ENCODE measurements around the gene C8G.

The C8G gene

GRCh38 chr9:136921307-136921706 lies 23.7 kb upstream of the C8G start:
- DNase-seq = no peak

- DNase-seq = no peak
These were observed 23.3 kb upstream of the C8G start for GRCh38 chr9:136921718-136922117.

- no peak for DNase-seq
These were observed 22.5 kb upstream of the C8G start for GRCh38 chr9:136922540-136922939.

- no peak for DNase-seq
These were observed 21.2 kb upstream of the C8G start for GRCh38 chr9:136923881-136924280.

GRCh38 chr9:136925414-136926153 lies 19.5 kb upstream of the C8G start:
- DNase-seq = no peak

- no peak for DNase-seq
These were observed 18.8 kb upstream of the C8G start for GRCh38 chr9:136926154-136926704.

GRCh38 chr9:136926749-136927148 lies 18.3 kb upstream of the C8G start:
- DNase-seq = no peak

- no peak for DNase-seq
These were observed 17.4 kb upstream of the C8G start for GRCh38 chr9:136927343-136928271.

GRCh38 chr9:136928591-136928990 lies 16.5 kb upstream of the C8G start:
- DNase-seq = no peak

- DNase-seq = no peak
These were observed 15.0 kb upstream of the C8G start for GRCh38 chr9:136930014-136930413.

- DNase-seq = no peak
These were observed 13.4 kb upstream of the C8G start for GRCh38 chr9:136931611-136932130.

- DNase-seq = no peak
These were observed 10.8 kb upstream of the C8G start for GRCh38 chr9:136934277-136934676.

GRCh38 chr9:136935651-136936050 lies 9.4 kb upstream of the C8G start:
- no peak for DNase-seq

- DNase-seq = no peak
These were observed 8.3 kb upstream of the C8G start for GRCh38 chr9:136936645-136937170.

- DNase-seq = no peak
These were observed 7.6 kb upstream of the C8G start for GRCh38 chr9:136937186-136938001.

- DNase-seq = no peak
These were observed 5.5 kb upstream of the C8G start for GRCh38 chr9:136939431-136939995.

- DNase-seq = no peak
These were observed 5.0 kb upstream of the C8G start for GRCh38 chr9:136939996-136940525.

GRCh38 chr9:136940526-136941230 lies 4.4 kb upstream of the C8G start:
- no peak for DNase-seq

GRCh38 chr9:136941231-136942111 lies 3.6 kb upstream of the C8G start:
- DNase-seq = no peak
